GM10266 (cell line): ENCODE measurements around the gene KSR2.

ENCODE experiments used
- DNase-seq: peaks from one replicate; pipeline ENCODE4 v3.0.0; 2012; ENCODE audit errors: extremely low spot score
- CTCF ChIP-seq: IDR thresholded peaks from 2 replicates; pipeline ENCODE4 v1.5.1; 2012; ENCODE audit warnings: mild to moderate bottlenecking, low read depth; ENCODE audit not compliant: control insufficient read depth, insufficient read depth; ENCODE audit errors: missing control alignments

KSR2 gene

GRCh38 chr12:117926391-117926899 is 42.3 kb downstream of the KSR2 start:
- no peak for DNase-seq
- TF ChIP-seq CTCF: no peak

GRCh38 chr12:117921929-117922777 is 46.6 kb downstream of the KSR2 start:
- DNase-seq: no peak
- no peak for TF ChIP-seq CTCF

- no peak for TF ChIP-seq CTCF
- DNase-seq: no peak
Observed at GRCh38 chr12:117919479-117919878, 49.3 kb downstream of the KSR2 start.

- no peak for DNase-seq
- no peak for TF ChIP-seq CTCF
Observed at GRCh38 chr12:117914686-117915085, 54.1 kb downstream of the KSR2 start.

- no peak for DNase-seq
- TF ChIP-seq CTCF: no peak
Observed at GRCh38 chr12:117912756-117913155, 56.0 kb downstream of the KSR2 start.

- no peak for DNase-seq
- TF ChIP-seq CTCF: no peak
Observed at GRCh38 chr12:117908411-117908810, 60.4 kb downstream of the KSR2 start.

GRCh38 chr12:117907108-117907689 is 61.6 kb downstream of the KSR2 start:
- no peak for DNase-seq
- no peak for TF ChIP-seq CTCF
